HepG2 (cell line): ENCODE results near the gene BOLA2B. TPM values are rescaled to one million over a fixed set of nuclear protein-coding genes. Genes with fewer than 3 reads are reported as not detected.

Experiments used
- IKZF1 ChIP-seq: fragments of 450-650 bp; IDR thresholded peaks from 2 replicates; pipeline ENCODE4 v1.7.1; 2016
- KDM2A ChIP-seq: sonication (generic); formaldehyde crosslinking; IDR thresholded peaks from 2 replicates; pipeline ENCODE4 v1.4.0; 2020; ENCODE audit warnings: low read depth, missing genetic modification reagents, borderline replicate concordance
- MTA3 ChIP-seq: sonication (generic); formaldehyde crosslinking; IDR thresholded peaks from 2 replicates; pipeline ENCODE4 v1.4.0; 2020; ENCODE audit warnings: missing genetic modification reagents
- PAX8 ChIP-seq: sonication (generic); formaldehyde crosslinking; IDR thresholded peaks from 2 replicates; pipeline ENCODE4 v1.8.0; 2022; ENCODE audit warnings: mild to moderate bottlenecking, missing genetic modification reagents, borderline replicate concordance
- POLR2A ChIP-seq, 2 experiments: IDR thresholded peaks; 2 replicates each; pipeline ENCODE4 v1.6.1; 2011; ENCODE audit warnings: low read depth in 2 of 2, low read length in 2 of 2, mild to moderate bottlenecking in 1 of 2, moderate library complexity in 1 of 2; ENCODE audit not compliant: insufficient read depth in 1 of 2
- SPEN ChIP-seq: sonication (generic); formaldehyde crosslinking; IDR thresholded peaks from 2 replicates; pipeline ENCODE4 v1.5.1; 2020; ENCODE audit warnings: low read depth, mild to moderate bottlenecking, missing genetic modification reagents
- SSRP1 ChIP-seq: IDR thresholded peaks from 2 replicates; pipeline ENCODE4 v1.6.1; 2016; ENCODE audit warnings: control low read depth
- ZBTB38 ChIP-seq: sonication (generic); formaldehyde crosslinking; IDR thresholded peaks from 2 replicates; pipeline ENCODE4 v1.5.1; 2020; ENCODE audit warnings: mild to moderate bottlenecking, missing genetic modification reagents
- ZFP36 ChIP-seq: fragments of 150-350 bp; IDR thresholded peaks from 2 replicates; pipeline ENCODE4 v1.6.1; 2018; ENCODE audit warnings: borderline replicate concordance, low read length, low read depth; ENCODE audit not compliant: partially characterized antibody
- ZKSCAN5 ChIP-seq: sonication (generic); formaldehyde crosslinking; IDR thresholded peaks from 2 replicates; pipeline ENCODE4 v1.5.1; 2020; ENCODE audit warnings: mild to moderate bottlenecking, missing genetic modification reagents
- ZNF160 ChIP-seq: sonication (generic); formaldehyde crosslinking; IDR thresholded peaks from 2 replicates; pipeline ENCODE4 v1.8.0; 2022; ENCODE audit warnings: mild to moderate bottlenecking, inconsistent platforms, missing genetic modification reagents
- ZNF264 ChIP-seq: sonication (generic); formaldehyde crosslinking; IDR thresholded peaks from 2 replicates; pipeline ENCODE4 v1.4.0; 2020; ENCODE audit warnings: missing genetic modification reagents
- ZNF446 ChIP-seq: sonication (generic); formaldehyde crosslinking; IDR thresholded peaks from 2 replicates; pipeline ENCODE4 v1.5.0; 2020; ENCODE audit warnings: mild to moderate bottlenecking, missing genetic modification reagents
- ZNF451 ChIP-seq: sonication (generic); formaldehyde crosslinking; IDR thresholded peaks from 2 replicates; pipeline ENCODE4 v1.5.0; 2020; ENCODE audit warnings: mild to moderate bottlenecking, missing genetic modification reagents
- ZNF550 ChIP-seq: sonication (generic); formaldehyde crosslinking; IDR thresholded peaks from 2 replicates; pipeline ENCODE4 v1.4.0; 2020; ENCODE audit warnings: mild to moderate bottlenecking, missing genetic modification reagents, borderline replicate concordance
- polyA plus RNA-seq, 8 experiments: library from polyadenylated mRNA; depleted of rRNA in 3 of 8; stranded (reverse) in 7 of 8; unstranded in 1 of 8; fragments of >200 nt; fragmentation: Illumina TruSeq in 4 of 8; extraction: Trizol in 4 of 8; gene quantifications; 2 replicates each; pipeline versions ENCODE4 v1.2.1 to v1.2.3, GENCODE V29; 2011 to 2016; ENCODE audit warnings: low read depth in 4 of 8, missing spikeins in 1 of 8, mixed read lengths in 1 of 8; ENCODE audit not compliant: insufficient read depth in 1 of 8
- total RNA-seq, 5 experiments: library from RNA; depleted of rRNA; stranded (reverse); fragments of >200 nt; fragmentation: Illumina TruSeq; extraction: Trizol; gene quantifications; 2 replicates each; pipeline ENCODE4 v1.2.3, GENCODE V29; 2016; ENCODE audit warnings: low read depth in 1 of 5
- TF ChIP-seq, protein P1 (sequence below): IDR thresholded peaks from 2 replicates; pipeline ENCODE4 v1.6.1; 2016; ENCODE audit warnings: low read depth, missing genetic modification reagents, missing compliant biosample characterization
- TF ChIP-seq, protein P2 (sequence below): sonication (generic); formaldehyde crosslinking; IDR thresholded peaks from 2 replicates; pipeline ENCODE4 v1.8.0; 2022; ENCODE audit warnings: mild to moderate bottlenecking, missing genetic modification reagents, moderate library complexity
- TF ChIP-seq, protein P3 (sequence below): sonication (generic); formaldehyde crosslinking; IDR thresholded peaks from 2 replicates; pipeline ENCODE4 v1.4.0; 2020; ENCODE audit warnings: mild to moderate bottlenecking, missing genetic modification reagents

The BOLA2B gene
- total and polyA plus RNA-seq, 2 of the 13 experiments (the other 11 are each of a cell fraction or from before 2014, with no cell fraction given), result 63.8 to 295 TPM

DNA sequence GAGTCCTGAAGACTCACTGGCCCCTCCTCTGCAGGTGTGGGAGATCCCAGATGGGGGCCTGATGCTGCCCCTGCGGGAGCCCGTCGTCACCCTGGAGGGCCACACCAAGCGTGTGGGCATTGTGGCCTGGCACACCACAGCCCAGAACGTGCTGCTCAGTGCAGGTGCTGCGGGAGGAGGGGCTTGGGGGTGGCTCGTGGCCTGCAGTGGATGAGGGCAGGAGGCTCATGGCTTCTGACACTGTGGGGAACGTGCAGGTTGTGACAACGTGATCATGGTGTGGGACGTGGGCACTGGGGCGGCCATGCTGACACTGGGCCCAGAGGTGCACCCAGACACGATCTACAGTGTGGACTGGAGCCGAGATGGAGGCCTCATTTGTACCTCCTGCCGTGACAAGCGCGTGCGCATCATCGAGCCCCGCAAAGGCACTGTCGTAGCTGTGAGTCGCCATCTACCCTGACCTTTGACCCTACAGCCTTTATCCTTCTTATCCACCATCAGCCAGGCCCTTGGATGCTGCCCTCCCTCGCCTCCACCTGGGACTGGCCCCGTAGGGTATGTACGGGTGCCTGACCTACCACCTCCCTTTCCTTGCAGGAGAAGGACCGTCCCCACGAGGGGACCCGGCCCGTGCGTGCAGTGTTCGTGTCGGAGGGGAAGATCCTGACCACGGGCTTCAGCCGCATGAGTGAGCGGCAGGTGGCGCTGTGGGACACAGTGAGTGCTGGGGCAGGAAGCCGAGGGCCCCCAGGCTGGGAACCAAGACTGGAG, 6.5 kb downstream of the BOLA2B start (continued):
- TF ChIP-seq, protein P1, sequence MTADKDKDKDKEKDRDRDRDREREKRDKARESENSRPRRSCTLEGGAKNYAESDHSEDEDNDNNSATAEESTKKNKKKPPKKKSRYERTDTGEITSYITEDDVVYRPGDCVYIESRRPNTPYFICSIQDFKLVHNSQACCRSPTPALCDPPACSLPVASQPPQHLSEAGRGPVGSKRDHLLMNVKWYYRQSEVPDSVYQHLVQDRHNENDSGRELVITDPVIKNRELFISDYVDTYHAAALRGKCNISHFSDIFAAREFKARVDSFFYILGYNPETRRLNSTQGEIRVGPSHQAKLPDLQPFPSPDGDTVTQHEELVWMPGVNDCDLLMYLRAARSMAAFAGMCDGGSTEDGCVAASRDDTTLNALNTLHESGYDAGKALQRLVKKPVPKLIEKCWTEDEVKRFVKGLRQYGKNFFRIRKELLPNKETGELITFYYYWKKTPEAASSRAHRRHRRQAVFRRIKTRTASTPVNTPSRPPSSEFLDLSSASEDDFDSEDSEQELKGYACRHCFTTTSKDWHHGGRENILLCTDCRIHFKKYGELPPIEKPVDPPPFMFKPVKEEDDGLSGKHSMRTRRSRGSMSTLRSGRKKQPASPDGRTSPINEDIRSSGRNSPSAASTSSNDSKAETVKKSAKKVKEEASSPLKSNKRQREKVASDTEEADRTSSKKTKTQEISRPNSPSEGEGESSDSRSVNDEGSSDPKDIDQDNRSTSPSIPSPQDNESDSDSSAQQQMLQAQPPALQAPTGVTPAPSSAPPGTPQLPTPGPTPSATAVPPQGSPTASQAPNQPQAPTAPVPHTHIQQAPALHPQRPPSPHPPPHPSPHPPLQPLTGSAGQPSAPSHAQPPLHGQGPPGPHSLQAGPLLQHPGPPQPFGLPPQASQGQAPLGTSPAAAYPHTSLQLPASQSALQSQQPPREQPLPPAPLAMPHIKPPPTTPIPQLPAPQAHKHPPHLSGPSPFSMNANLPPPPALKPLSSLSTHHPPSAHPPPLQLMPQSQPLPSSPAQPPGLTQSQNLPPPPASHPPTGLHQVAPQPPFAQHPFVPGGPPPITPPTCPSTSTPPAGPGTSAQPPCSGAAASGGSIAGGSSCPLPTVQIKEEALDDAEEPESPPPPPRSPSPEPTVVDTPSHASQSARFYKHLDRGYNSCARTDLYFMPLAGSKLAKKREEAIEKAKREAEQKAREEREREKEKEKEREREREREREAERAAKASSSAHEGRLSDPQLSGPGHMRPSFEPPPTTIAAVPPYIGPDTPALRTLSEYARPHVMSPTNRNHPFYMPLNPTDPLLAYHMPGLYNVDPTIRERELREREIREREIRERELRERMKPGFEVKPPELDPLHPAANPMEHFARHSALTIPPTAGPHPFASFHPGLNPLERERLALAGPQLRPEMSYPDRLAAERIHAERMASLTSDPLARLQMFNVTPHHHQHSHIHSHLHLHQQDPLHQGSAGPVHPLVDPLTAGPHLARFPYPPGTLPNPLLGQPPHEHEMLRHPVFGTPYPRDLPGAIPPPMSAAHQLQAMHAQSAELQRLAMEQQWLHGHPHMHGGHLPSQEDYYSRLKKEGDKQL (CRISPR knock-in tag), result no peak
- no peak for TF ChIP-seq ZNF446 (CRISPR knock-in tag)
- peak; percentile 84; the same call in 1 of the 2 replicates for TF ChIP-seq SSRP1 (CRISPR knock-in tag)
- TF ChIP-seq ZFP36, result no peak
- TF ChIP-seq PAX8 (CRISPR knock-in tag), result no peak
- TF ChIP-seq ZNF160 (CRISPR knock-in tag), result no peak
- no peak for TF ChIP-seq MTA3
- peak; percentile 72 for TF ChIP-seq KDM2A (CRISPR knock-in tag)
- TF ChIP-seq IKZF1, result no peak
- 0 out of 2 replicates have a peak, but pooled peaks have one; percentile 28 for TF ChIP-seq ZNF550 (CRISPR knock-in tag)
- TF ChIP-seq ZBTB38, result peak; percentile 64
- TF ChIP-seq SPEN (CRISPR knock-in tag), result no peak
- TF ChIP-seq ZNF451 (CRISPR knock-in tag), result 0 out of 2 replicates have a peak, but pooled peaks have one; percentile 57
- TF ChIP-seq, protein P2, sequence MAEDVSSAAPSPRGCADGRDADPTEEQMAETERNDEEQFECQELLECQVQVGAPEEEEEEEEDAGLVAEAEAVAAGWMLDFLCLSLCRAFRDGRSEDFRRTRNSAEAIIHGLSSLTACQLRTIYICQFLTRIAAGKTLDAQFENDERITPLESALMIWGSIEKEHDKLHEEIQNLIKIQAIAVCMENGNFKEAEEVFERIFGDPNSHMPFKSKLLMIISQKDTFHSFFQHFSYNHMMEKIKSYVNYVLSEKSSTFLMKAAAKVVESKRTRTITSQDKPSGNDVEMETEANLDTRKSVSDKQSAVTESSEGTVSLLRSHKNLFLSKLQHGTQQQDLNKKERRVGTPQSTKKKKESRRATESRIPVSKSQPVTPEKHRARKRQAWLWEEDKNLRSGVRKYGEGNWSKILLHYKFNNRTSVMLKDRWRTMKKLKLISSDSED, result no peak
- TF ChIP-seq ZKSCAN5 (CRISPR knock-in tag), result no peak
- no peak for TF ChIP-seq POLR2A (IDR thresholded peaks at IDR 0.05; ENCODE audit: insufficient read depth in 1 of 2, low read depth in 2 of 2, low read length in 2 of 2)
- TF ChIP-seq, protein P3, sequence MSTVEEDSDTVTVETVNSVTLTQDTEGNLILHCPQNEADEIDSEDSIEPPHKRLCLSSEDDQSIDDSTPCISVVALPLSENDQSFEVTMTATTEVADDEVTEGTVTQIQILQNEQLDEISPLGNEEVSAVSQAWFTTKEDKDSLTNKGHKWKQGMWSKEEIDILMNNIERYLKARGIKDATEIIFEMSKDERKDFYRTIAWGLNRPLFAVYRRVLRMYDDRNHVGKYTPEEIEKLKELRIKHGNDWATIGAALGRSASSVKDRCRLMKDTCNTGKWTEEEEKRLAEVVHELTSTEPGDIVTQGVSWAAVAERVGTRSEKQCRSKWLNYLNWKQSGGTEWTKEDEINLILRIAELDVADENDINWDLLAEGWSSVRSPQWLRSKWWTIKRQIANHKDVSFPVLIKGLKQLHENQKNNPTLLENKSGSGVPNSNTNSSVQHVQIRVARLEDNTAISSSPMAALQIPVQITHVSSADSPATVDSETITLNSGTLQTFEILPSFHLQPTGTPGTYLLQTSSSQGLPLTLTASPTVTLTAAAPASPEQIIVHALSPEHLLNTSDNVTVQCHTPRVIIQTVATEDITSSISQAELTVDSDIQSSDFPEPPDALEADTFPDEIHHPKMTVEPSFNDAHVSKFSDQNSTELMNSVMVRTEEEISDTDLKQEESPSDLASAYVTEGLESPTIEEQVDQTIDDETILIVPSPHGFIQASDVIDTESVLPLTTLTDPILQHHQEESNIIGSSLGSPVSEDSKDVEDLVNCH (CRISPR knock-in tag), result no peak
- TF ChIP-seq ZNF264 (CRISPR knock-in tag), result no peak
